SW 1271 (cell line): Measurements from ENCODE around the gene KRTAP4-6.
A peak's percentile ranks its signal among the peaks of the same experiment; 100 is the strongest.
"Not testable (repeated sequence)": the region's sequence is repeated elsewhere in the genome, so short reads cannot be mapped to it uniquely, and the experiment has no call there.

Source experiments
- DNase-seq, 2 experiments: peaks; one replicate each; lab custom pipeline; 2025; lab: John Stamatoyannopoulos, UW

Gene KRTAP4-6

DNA sequence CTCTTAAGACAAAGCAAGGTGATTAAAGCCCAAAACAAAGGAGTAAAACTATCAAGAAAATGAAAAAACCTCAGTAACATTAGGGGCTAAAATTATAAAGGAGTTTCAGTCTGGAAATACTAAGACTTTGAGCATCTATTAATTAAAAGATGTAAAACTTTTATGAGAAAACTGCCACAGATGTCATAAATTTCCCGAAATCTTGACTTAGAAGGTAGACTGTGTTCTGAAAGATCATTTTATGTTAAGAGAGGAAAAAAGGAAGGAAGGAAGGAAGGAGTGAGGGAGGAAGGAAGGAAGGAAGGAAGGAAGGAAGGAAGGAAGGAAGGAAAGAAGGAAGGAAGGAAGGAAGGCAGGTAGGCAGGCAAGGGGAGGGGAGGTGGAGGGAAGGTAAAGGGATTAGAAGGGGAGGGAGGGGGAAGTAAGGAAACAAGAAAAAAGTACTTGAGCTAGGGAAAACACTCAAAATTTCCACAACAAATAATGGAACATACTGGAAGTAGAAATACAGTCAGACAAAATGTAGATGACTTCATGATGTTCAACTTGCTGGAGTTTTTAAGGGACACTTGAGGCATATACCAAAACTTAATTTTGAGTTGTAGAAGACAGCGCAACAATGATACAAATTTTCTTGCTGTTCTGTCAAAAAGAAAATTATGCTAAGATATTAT, 7.3 kb upstream of the KRTAP4-6 start:
- DNase-seq = no peak

- DNase-seq = no peak
These were observed 4.9 kb upstream of the KRTAP4-6 start for GRCh38 chr17:41145261-41145660.

- no peak for DNase-seq
These were observed 4.5 kb upstream of the KRTAP4-6 start for GRCh38 chr17:41144846-41145245.

- no peak for DNase-seq
These were observed 1.0 kb upstream of the KRTAP4-6 start for GRCh38 chr17:41141361-41141760.

- DNase-seq = not testable (repeated sequence)
These were observed 479 bp downstream of the KRTAP4-6 start for GRCh38 chr17:41139865-41140264.

GRCh38 chr17:41133880-41134735, 6.2 kb downstream of the KRTAP4-6 start:
- no peak for DNase-seq

- peak; percentile 23 to 60 for DNase-seq
These were observed 8.4 kb downstream of the KRTAP4-6 start for GRCh38 chr17:41131979-41132378.

- DNase-seq = no peak
These were observed 13.0 kb downstream of the KRTAP4-6 start for GRCh38 chr17:41127371-41127770.

DNA sequence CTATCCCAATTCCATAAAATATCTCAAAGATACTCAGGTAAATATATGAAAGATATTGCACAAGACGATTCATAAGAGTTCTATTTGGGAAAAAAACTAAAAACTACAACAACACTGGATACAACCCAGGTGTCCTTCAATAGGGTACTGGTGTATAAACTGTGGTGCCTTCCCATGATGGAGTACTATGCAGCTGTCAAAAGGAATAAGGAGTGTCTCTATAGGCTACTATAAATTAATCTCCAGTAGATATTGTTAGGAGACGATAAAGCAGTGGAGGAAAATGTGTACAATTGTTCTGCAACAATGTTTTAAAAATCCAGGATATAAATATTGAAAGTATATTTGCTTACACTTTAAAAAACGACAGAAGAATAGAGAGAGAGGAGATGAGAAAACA, 13.9 kb downstream of the KRTAP4-6 start:
- DNase-seq = no peak

- DNase-seq = no peak
These were observed 15.3 kb downstream of the KRTAP4-6 start for GRCh38 chr17:41125064-41125463.

GRCh38 chr17:41123991-41124371, 16.4 kb downstream of the KRTAP4-6 start, which contains the start of gene KRTAP4-12:
Gene KRTAP4-12 (minus strand): TSS chr17:41124182. CDS start chr17:41124122, 60 bp downstream.
- not testable (repeated sequence) for DNase-seq

- not testable (repeated sequence) for DNase-seq
These were observed 16.9 kb downstream of the KRTAP4-6 start for GRCh38 chr17:41123292-41123990.

DNA sequence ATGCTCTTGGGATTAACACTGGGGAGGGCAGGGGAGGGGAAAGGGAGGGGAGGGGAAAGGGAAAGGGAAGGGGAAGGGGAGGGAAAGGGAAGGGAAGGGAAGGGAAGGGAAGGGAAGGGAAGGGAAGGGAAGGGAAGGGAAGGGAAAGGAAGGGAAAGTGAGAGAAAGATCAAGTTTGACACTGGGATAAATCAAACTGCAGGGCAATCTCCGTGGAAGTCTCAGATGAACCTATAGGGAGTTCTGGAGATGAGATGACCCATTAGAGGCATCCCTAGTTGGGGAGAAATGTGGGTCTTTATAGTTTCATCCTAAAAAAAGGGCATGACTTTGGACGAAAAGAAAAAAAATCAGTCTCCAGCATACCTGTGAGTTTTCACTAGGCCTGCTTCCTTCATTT, 18.6 kb downstream of the KRTAP4-6 start:
- no peak for DNase-seq

DNA sequence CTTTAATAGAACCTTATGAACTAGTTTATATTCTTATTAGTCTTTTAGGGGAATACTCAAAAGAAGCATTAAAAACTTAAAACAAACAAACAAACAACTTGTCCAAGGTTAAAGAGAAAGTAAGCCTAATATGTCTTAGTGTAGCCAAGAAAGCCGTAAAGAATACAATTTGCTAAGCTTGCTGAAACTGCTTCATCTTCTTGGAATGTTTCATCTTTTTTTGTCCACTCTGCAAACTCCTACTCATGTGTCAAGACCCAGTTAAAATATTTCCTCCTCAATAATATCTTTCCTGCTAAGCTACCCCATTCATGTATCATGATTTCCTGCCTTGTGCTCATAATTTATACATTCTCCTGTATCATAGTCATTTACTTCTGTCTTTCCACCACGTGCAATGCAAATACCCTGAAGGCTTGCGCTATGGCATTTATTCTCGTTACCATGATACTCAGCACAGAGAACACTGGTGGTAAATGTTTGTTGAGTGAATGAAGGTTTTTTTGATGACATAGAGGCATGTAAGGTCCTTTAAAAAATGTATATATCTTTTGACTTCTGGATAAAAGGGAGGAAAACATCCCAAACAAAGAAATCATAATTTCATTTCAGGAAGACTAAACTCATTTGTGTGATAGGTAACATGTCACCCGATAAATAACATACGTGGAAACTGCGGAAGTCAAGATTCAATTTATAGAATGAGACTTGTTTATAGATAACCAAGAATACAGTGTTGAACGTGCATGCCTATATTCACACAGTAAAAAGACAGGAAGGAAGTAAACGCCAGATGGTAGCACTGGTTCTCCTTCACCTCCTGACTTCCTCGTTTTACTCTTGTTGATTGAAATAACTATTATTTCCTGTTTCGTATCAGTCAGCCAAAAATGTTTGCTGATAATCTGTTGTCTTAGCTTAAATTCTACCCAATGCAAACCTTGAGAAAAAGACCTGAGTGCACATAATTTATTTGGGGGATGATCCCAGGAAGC, 20.4 kb downstream of the KRTAP4-6 start:
- not testable (repeated sequence) for DNase-seq

DNA sequence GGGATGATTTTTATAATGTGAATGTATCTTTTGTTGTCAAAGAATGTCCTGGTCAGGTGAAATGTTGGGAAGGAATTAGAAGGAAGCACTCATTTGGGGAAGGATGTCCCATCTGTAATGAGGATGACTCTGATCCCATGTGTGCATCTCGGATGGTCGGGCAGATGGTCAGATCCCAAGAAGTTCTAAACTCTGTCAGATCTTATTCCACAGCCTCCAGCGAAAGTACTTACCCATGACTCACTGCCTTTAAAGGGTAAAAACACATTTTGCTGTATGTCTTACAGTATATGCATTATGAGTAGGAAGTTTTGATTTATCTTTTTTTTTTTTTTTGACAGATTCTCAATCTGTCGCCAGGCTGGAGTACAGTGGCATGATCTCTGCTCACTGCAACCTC, 21.6 kb downstream of the KRTAP4-6 start:
- no peak for DNase-seq

- not testable (repeated sequence) for DNase-seq
These were observed 22.4 kb downstream of the KRTAP4-6 start, which contains the start of gene KRTAP4-11 for GRCh38 chr17:41117846-41118386. Gene KRTAP4-11 (minus strand): TSS chr17:41118373. CDS start chr17:41118315, 58 bp downstream.

DNA sequence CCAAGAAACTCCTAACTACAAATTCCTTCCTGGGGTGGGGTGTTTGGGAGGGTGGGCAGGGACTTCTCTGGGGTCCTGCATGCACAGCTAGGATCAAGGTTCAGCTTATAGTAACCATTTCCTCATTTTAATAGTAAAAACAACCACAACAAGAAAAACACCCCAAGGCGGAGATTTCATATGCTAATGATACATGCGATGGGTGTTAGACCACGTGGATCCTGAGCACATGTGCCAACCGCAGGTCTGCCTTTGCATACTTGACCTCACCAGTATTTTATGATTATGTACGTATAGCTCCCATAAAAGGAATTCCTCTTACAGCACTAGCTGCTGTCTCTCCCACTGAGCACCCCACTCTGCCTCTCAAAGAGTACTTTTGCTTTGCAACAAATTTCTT, 24.0 kb downstream of the KRTAP4-6 start:
- DNase-seq = no peak

DNA sequence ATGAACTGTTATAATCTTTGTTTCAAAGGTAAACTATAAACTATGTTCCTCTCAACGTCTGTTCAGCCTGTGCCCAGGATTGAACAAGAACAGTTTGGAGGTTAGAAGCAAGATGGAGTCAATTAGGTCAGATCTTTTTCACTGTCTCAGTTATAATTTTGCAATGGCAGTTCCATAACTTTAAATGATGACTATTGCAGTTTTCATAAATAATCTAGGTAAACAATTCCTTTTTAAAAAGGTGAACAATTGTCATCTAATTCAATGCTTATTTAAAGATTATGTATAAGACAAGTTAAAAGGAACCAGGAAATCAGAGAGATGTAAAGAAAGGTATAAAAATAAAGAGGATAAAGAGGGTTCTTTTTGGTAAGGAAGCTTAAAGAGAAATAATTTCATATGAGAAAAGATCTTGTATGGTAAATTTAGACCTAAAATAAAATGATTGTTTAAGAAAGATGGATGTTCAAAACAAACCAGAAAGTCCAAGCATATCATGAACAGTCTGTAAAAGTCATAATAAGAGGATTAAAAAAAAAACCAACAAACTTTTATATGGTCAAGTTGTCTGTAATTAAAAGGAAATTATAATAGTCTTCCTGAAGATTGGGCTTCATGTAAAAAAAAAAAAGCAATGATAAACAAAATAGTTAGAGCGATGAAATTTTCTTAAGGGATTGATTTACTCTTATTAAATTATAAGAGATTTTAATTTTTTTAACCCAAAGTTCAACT, 29.0 kb downstream of the KRTAP4-6 start:
- DNase-seq = no peak

- DNase-seq = not testable (repeated sequence)
These were observed 31.5 kb downstream of the KRTAP4-6 start for GRCh38 chr17:41108728-41109386.
